Astrocyte of the cerebellum (primary cell): ENCODE measurements around the gene SERPINB11.

ENCODE experiments used
- DNase-seq: peaks from one replicate; pipeline ENCODE4 v3.0.0-alpha.2; 2011; ENCODE audit warnings: low read depth
- H3K4me3 ChIP-seq: 2 replicates; pipeline ENCODE4 v1.5.1; 2011; ENCODE audit warnings: mild to moderate bottlenecking, low read depth, low read length, moderate library complexity
- in situ Hi-C: cut with HindIII; loops from 2 replicates; pipeline ENCODE4 v1.10.0; 2017; ENCODE audit warnings: low sequenced_read_pairs
- TF ChIP-seq, protein P1 (sequence below): IDR thresholded peaks from 2 replicates; pipeline ENCODE4 v1.5.1; 2012; ENCODE audit warnings: low read length, low read depth, moderate library complexity, mild to moderate bottlenecking; ENCODE audit errors: missing control alignments

The SERPINB11 gene

DNA sequence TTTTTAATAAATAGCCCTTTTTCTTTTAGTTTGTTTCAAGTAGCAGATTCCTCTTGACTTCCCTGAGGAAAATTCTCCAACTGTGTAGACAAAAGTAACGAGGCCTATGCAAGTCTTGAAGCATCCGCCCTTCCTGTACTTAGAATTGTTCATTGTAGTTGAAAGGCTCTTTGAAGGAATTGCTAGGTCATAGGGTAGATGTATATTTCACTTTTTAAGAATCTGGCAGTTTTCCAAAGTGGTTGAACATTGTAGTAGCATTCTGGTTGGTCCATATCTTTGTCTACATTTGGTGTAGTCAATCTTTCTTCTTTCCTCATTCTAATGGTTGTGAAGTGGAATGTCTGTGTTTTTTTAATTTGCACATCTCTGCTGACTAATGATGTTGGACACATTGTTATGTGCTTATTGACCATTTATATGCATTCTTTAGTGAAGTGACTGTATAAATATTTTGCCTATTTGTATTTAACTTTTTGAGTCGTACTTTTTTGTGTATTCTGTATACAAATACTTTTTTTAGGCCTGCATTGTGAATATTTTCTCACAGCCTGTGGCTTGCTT, 5.6 kb upstream of the SERPINB11 start:
- no peak overlapping the region for H3K4me3 ChIP-seq
- no peak for DNase-seq
- in situ Hi-C loops = no loop called here
- TF ChIP-seq, protein P1, sequence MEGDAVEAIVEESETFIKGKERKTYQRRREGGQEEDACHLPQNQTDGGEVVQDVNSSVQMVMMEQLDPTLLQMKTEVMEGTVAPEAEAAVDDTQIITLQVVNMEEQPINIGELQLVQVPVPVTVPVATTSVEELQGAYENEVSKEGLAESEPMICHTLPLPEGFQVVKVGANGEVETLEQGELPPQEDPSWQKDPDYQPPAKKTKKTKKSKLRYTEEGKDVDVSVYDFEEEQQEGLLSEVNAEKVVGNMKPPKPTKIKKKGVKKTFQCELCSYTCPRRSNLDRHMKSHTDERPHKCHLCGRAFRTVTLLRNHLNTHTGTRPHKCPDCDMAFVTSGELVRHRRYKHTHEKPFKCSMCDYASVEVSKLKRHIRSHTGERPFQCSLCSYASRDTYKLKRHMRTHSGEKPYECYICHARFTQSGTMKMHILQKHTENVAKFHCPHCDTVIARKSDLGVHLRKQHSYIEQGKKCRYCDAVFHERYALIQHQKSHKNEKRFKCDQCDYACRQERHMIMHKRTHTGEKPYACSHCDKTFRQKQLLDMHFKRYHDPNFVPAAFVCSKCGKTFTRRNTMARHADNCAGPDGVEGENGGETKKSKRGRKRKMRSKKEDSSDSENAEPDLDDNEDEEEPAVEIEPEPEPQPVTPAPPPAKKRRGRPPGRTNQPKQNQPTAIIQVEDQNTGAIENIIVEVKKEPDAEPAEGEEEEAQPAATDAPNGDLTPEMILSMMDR = no peak

DNA sequence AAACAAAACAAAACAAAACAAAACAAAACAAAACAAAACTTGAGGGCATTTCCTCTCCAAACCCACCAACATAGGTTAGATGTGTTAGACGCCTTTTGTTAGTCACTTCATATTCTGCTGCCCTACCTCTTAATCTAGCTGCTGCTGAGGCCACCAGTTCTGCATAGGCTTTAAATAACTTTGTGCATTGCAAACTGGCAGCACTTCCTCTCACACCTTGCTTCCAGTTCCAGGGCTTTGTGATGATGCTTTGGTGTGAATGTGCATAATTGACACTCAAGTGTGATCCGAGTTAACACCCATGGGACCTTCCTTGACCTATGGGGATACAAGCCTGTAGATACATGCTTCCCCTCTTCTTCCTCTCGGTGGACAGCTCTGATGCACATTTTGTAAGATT, 2.3 kb upstream of the SERPINB11 start:
- in situ Hi-C loops = no loop called here
- TF ChIP-seq, protein P1 = no peak
- H3K4me3 ChIP-seq = no peak overlapping the region
- DNase-seq = no peak

DNA sequence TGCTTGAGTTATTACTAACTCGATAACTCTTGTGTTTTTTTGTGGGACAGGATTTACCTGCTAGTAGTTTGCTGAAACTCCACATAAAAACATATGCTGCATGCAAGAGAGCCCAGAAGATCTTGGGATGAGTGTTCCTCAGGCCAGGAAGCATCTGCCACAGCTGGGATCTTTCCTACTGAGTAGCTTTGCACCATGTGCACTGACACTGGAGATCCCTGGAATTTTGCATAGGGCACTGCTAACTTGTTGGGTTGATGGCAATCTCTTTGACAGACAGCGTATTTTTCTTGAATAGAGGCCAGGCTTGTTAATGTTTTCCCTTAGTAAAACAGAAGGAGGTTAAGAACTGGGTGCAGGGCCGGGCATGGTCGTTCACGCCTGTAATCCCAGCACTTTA, 808 bp upstream of the SERPINB11 start:
- in situ Hi-C loops = no loop called here
- DNase-seq = no peak
- H3K4me3 ChIP-seq = no peak overlapping the region
- TF ChIP-seq, protein P1 = no peak

DNA sequence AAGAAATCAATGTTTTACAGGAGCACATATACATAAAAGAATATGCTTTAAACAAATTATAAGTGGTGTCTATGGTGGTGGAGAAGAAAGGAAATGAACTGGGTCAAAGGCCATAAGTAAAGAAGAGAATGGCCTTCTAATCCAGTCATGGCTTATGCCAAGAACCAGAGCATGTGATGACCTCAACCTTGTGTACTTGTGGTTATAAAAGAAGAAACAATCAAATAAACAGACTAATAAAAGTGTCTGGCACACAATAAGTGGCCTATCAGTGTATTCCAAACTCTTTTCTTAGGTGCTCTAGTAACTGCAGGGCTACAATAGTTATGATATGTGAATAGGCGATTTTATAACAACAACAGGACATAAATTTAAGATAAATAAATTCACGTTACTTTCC, 2.6 kb downstream of the SERPINB11 start:
- TF ChIP-seq, protein P1 = no peak
- DNase-seq = no peak
- in situ Hi-C loops = no loop called here

DNA sequence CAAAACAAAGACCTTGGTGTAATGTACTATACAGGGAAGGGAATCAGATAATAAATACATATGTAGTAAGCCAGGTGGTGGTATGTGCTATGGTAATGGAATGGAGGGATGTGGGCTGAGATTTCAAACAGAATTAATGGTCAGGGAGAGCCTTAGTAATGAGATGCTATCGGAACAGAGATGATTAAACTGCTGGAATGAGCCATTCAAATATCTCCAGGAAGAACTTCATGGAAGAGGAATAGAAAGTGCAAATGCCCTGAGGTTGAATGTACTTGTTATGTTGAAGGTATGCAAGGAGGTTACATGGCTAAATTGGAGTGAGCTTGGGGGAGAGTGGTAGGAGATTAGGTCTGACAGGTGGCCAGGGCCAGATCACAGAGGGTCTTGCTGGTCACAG, 5.1 kb downstream of the SERPINB11 start:
- TF ChIP-seq, protein P1 = no peak
- no peak overlapping the region for H3K4me3 ChIP-seq
- DNase-seq = no peak
- in situ Hi-C loops = no loop called here

More for the DNA sequence above, 2.6 kb downstream of the SERPINB11 start:
- no peak overlapping the region for H3K4me3 ChIP-seq

DNA sequence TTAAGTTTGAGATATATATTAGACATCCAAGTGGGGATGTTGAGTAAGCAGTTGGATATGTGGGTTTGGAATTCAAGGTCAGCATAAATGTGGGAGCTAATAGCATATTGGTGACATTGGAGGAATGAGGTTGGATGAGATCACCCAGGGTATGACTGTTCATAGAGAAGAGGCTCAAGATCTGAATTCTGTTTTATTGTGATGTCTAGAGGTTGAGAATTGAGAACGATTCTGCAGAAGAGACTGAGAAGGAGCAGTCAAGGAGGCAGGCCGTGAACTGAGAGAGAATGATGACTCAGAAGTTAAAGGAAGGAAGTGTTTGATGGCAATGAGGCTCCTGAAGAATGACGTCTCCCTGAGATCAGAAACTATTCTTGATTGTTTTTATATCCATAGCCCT, 5.9 kb downstream of the SERPINB11 start:
- DNase-seq = no peak
- TF ChIP-seq, protein P1 = no peak
- no peak overlapping the region for H3K4me3 ChIP-seq
- in situ Hi-C loops = no loop called here
